ENCODE measurements around the gene ASPSCR1. TPM values are rescaled to one million over a fixed set of nuclear protein-coding genes. Genes with fewer than 3 reads are reported as not detected.

Gene ASPSCR1
- total RNA-seq, 1 donor from 2014 or later, result 50.0 TPM

- intact Hi-C loops (cut with micrococcal nuclease), result loop anchor here (1.0 to 10.0 kb wide), 3 partner anchors 7 to 264 kb away; partner anchors contain the start of gene LRRC45
- peaks cover 7% of the 10 kb centered on the region for H3K36me3 Mint-ChIP-seq (ENCODE audit: low read depth)
- ChIA-PET CTCF (interaction anchor here (0.8 to 2.3 kb wide), 9 partner anchors 11 to 291 kb away, joined by 3 to 15 read pairs (median 4); partner anchors contain the start of gene FASN), POLR2A (interaction anchor here (0.6 to 1.2 kb wide), 3 partner anchors 21 to 68 kb away, joined by 3 to 4 read pairs (median 3); partner anchors contain the start of genes GPS1 and RFNG)
- peaks cover 2% of the 10 kb centered on the region for H3K27me3 Mint-ChIP-seq
- no peak overlapping the region for H3K27ac Mint-ChIP-seq
- peak; percentile 73 for TF ChIP-seq CTCF (IDR thresholded peaks at IDR 0.05)
- no peaks in the 10 kb centered on the region for H3K9me3 Mint-ChIP-seq
- DNase-seq (peak; percentile 69), ATAC-seq (ENCODE audit: low read depth) (peak; percentile 84)
- H3K4me1 Mint-ChIP-seq, result peaks cover 14% of the 10 kb centered on the region
- peak overlapping the region; percentile 77 for H3K4me3 Mint-ChIP-seq
These were observed 53.3 kb downstream of the ASPSCR1 start for GRCh38 chr17:82030470-82031302.

GRCh38 chr17:82031303-82031884, 54.0 kb downstream of the ASPSCR1 start, which contains the start of gene RAC3:
RAC3 (plus strand) TSS chr17:82031678; CDS start chr17:82031762, 84 bp downstream.
- no peak within 1 kb of the TSS for H3K27ac Mint-ChIP-seq
- H3K4me3 Mint-ChIP-seq, result peak within 1 kb of the TSS; percentile 77
- ATAC-seq (ENCODE audit: low read depth), result peak; percentile 33

GRCh38 chr17:82031885-82032627, 54.6 kb downstream of the ASPSCR1 start:
- TF ChIP-seq CTCF (IDR thresholded peaks at IDR 0.05), result no peak
- peaks cover 2% of the 10 kb centered on the region for H3K27me3 Mint-ChIP-seq
- DNase-seq (no peak), ATAC-seq (ENCODE audit: low read depth) (peak; percentile 27)
- intact Hi-C loops (cut with micrococcal nuclease), result loop anchor here (1.0 to 10.0 kb wide), 3 partner anchors 9 to 263 kb away; partner anchors contain the start of gene LRRC45
- H3K36me3 Mint-ChIP-seq (ENCODE audit: low read depth), result peaks cover 7% of the 10 kb centered on the region
- no peaks in the 10 kb centered on the region for H3K9me3 Mint-ChIP-seq
- H3K27ac Mint-ChIP-seq, result no peak overlapping the region
- H3K4me1 Mint-ChIP-seq, result peaks cover 24% of the 10 kb centered on the region
- CTCF ChIA-PET, result interaction anchor here (2.3 kb wide), 1 partner anchor 74 kb away, joined by 9 read pairs; no protein-coding TSS in a partner anchor
- no peak overlapping the region for H3K4me3 Mint-ChIP-seq
- POLR2A ChIA-PET, result interaction anchor here (0.6 kb wide), 1 partner anchor 66 kb away, joined by 3 read pairs; the partner anchor contains the start of gene FASN

More at GRCh38 chr17:82031303-82031884, 54.0 kb downstream of the ASPSCR1 start, which contains the start of gene RAC3:
- CTCF ChIA-PET, result interaction anchor here (0.9 to 2.3 kb wide), 4 partner anchors 18 to 174 kb away, joined by 3 to 15 read pairs (median 6); no protein-coding TSS in a partner anchor
- no peak for TF ChIP-seq CTCF (IDR thresholded peaks at IDR 0.05)
- Mint-ChIP-seq H3K27me3 (peaks cover 2% of the 10 kb centered on the region), H3K4me1 (peaks cover 19% of the 10 kb centered on the region), H3K36me3 (ENCODE audit: low read depth) (peaks cover 7% of the 10 kb centered on the region), H3K9me3 (no peaks in the 10 kb centered on the region)
- no peak for DNase-seq
- POLR2A ChIA-PET, result interaction anchor here (1.1 kb wide), 1 partner anchor 68 kb away, joined by 4 read pairs; no protein-coding TSS in a partner anchor
- intact Hi-C loops (cut with micrococcal nuclease), result loop anchor here (1.0 to 10.0 kb wide), 3 partner anchors 8 to 263 kb away; partner anchors contain the start of gene LRRC45

- H3K9me3 Mint-ChIP-seq, result no peaks in the 10 kb centered on the region
- DNase-seq, result no peak
- H3K27me3 Mint-ChIP-seq, result peaks cover 2% of the 10 kb centered on the region
- intact Hi-C loops (cut with micrococcal nuclease), result loop anchor here (10.0 kb wide), 1 partner anchor 261 kb away; no protein-coding TSS in a partner anchor
- no peak for TF ChIP-seq CTCF (IDR thresholded peaks at IDR 0.05)
- POLR2A ChIA-PET, result no interaction called here
- no peak for ATAC-seq (ENCODE audit: low read depth)
- H3K4me3 Mint-ChIP-seq, result no peak overlapping the region
- H3K4me1 Mint-ChIP-seq, result peaks cover 30% of the 10 kb centered on the region
- H3K36me3 Mint-ChIP-seq (ENCODE audit: low read depth), result peaks cover 7% of the 10 kb centered on the region
- CTCF ChIA-PET, result no interaction called here
- no peak overlapping the region for H3K27ac Mint-ChIP-seq
These were observed 56.1 kb downstream of the ASPSCR1 start for GRCh38 chr17:82033359-82034085.

Data from activated B cell treated with CpG ODN at 0.5 μM for 24 hours (primary cell).